Type B pancreatic cell (in vitro differentiated cells): Measurements from ENCODE around the gene BCL2A1. TPM values are rescaled to one million over a fixed set of nuclear protein-coding genes. Genes with fewer than 3 reads are reported as not detected.

Source experiments
- DNase-seq: peaks from one replicate; pipeline ENCODE4 v3.0.0; 2021; ENCODE audit warnings: mixed read lengths; ENCODE audit not compliant: unreplicated experiment; ENCODE audit errors: extremely low spot score
- H3K27ac Mint-ChIP-seq: 2 replicates; pipeline ENCODE4 v1.8.0; 2021; ENCODE audit warnings: mild to moderate bottlenecking, mixed read lengths
- H3K27me3 Mint-ChIP-seq: 2 replicates; pipeline ENCODE4 v1.8.0; 2021; ENCODE audit warnings: mixed read lengths
- H3K36me3 Mint-ChIP-seq: 2 replicates; pipeline ENCODE4 v1.8.0; 2021; ENCODE audit warnings: mixed read lengths
- H3K4me1 Mint-ChIP-seq: one replicate; pipeline ENCODE4 v1.8.0; 2021; ENCODE audit warnings: mixed read lengths; ENCODE audit not compliant: unreplicated experiment
- H3K4me3 Mint-ChIP-seq: 2 replicates; pipeline ENCODE4 v1.8.0; 2021; ENCODE audit warnings: mild to moderate bottlenecking, mixed read lengths
- H3K9me3 Mint-ChIP-seq: 2 replicates; pipeline ENCODE4 v1.8.0; 2021; ENCODE audit warnings: mixed read lengths
- CTCF ChIP-seq: fragments of 200-600 bp; sonication (generic); conservative IDR thresholded peaks from 2 replicates; pipeline ENCODE4 v1.5.0; 2021; ENCODE audit warnings: antibody characterized with exemption, mild to moderate bottlenecking
- total RNA-seq: library from RNA; stranded (reverse); gene quantifications from 2 replicates; pipeline ENCODE4 v1.2.1, GENCODE V29; 2021; ENCODE audit warnings: low replicate concordance

Gene BCL2A1
- total RNA-seq, 1 donor from 2014 or later: not detected

GRCh38 chr15:79960502-79961212 lies 10.3 kb downstream of the BCL2A1 start:
- no peak for DNase-seq
- Mint-ChIP-seq H3K27me3 (no peaks in the 10 kb centered on the region), H3K36me3 (no peaks in the 10 kb centered on the region), H3K4me3 (no peak overlapping the region), H3K4me1 (no peaks in the 10 kb centered on the region), H3K9me3 (no peaks in the 10 kb centered on the region), H3K27ac (no peak overlapping the region)
- no peak for TF ChIP-seq CTCF

GRCh38 chr15:79957741-79958140 lies 13.3 kb downstream of the BCL2A1 start:
- H3K4me3 Mint-ChIP-seq: no peak overlapping the region
- no peak overlapping the region for H3K27ac Mint-ChIP-seq

GRCh38 chr15:79956354-79956939 lies 14.5 kb downstream of the BCL2A1 start:
- Mint-ChIP-seq H3K27ac (no peak overlapping the region), H3K9me3 (no peaks in the 10 kb centered on the region)
- no peak for DNase-seq

More at GRCh38 chr15:79957741-79958140, 13.3 kb downstream of the BCL2A1 start:
- H3K4me1 Mint-ChIP-seq: no peaks in the 10 kb centered on the region
- no peak for TF ChIP-seq CTCF
- H3K9me3 Mint-ChIP-seq: no peaks in the 10 kb centered on the region
- H3K27me3 Mint-ChIP-seq: no peaks in the 10 kb centered on the region
- DNase-seq: no peak
- H3K36me3 Mint-ChIP-seq: no peaks in the 10 kb centered on the region

GRCh38 chr15:79954661-79955060 lies 16.3 kb downstream of the BCL2A1 start:
- Mint-ChIP-seq H3K4me1 (no peaks in the 10 kb centered on the region), H3K9me3 (no peaks in the 10 kb centered on the region), H3K36me3 (no peaks in the 10 kb centered on the region), H3K27ac (no peak overlapping the region), H3K4me3 (no peak overlapping the region), H3K27me3 (no peaks in the 10 kb centered on the region)
- DNase-seq: no peak
- no peak for TF ChIP-seq CTCF

More at GRCh38 chr15:79956354-79956939, 14.5 kb downstream of the BCL2A1 start:
- no peaks in the 10 kb centered on the region for H3K27me3 Mint-ChIP-seq
- H3K4me3 Mint-ChIP-seq: no peak overlapping the region
- H3K4me1 Mint-ChIP-seq: no peaks in the 10 kb centered on the region
- no peak for TF ChIP-seq CTCF
- no peaks in the 10 kb centered on the region for H3K36me3 Mint-ChIP-seq

- no peaks in the 10 kb centered on the region for H3K27me3 Mint-ChIP-seq
- DNase-seq: no peak
- H3K9me3 Mint-ChIP-seq: no peaks in the 10 kb centered on the region
- no peak overlapping the region for H3K27ac Mint-ChIP-seq
- no peaks in the 10 kb centered on the region for H3K4me1 Mint-ChIP-seq
- TF ChIP-seq CTCF: no peak
- no peaks in the 10 kb centered on the region for H3K36me3 Mint-ChIP-seq
- H3K4me3 Mint-ChIP-seq: no peak overlapping the region
These were observed 17.0 kb downstream of the BCL2A1 start for GRCh38 chr15:79953951-79954444.
